ENCODE measurements around the gene TTC32.
A peak's percentile ranks its signal among the peaks of the same experiment; 100 is the strongest.
"Not testable (repeated sequence)": the region's sequence is repeated elsewhere in the genome, so short reads cannot be mapped to it uniquely, and the experiment has no call there.

TTC32 gene

GRCh38 chr2:19916385-19916950 is 14.7 kb upstream of the TTC32 start:
- H3K36me3 Mint-ChIP-seq: peaks cover 35% of the 10 kb centered on the region
- H3K9me3 Mint-ChIP-seq: peaks cover 4% of the 10 kb centered on the region
- H3K27me3 Mint-ChIP-seq: no peaks in the 10 kb centered on the region
- DNase-seq (ENCODE audit: low spot score in 2 of 2) (no peak), ATAC-seq (ENCODE audit: low read depth) (no peak)
- H3K4me3 Mint-ChIP-seq: no peak overlapping the region
- H3K27ac Mint-ChIP-seq: no peak overlapping the region
- H3K4me1 Mint-ChIP-seq: peaks cover 2% of the 10 kb centered on the region

DNA sequence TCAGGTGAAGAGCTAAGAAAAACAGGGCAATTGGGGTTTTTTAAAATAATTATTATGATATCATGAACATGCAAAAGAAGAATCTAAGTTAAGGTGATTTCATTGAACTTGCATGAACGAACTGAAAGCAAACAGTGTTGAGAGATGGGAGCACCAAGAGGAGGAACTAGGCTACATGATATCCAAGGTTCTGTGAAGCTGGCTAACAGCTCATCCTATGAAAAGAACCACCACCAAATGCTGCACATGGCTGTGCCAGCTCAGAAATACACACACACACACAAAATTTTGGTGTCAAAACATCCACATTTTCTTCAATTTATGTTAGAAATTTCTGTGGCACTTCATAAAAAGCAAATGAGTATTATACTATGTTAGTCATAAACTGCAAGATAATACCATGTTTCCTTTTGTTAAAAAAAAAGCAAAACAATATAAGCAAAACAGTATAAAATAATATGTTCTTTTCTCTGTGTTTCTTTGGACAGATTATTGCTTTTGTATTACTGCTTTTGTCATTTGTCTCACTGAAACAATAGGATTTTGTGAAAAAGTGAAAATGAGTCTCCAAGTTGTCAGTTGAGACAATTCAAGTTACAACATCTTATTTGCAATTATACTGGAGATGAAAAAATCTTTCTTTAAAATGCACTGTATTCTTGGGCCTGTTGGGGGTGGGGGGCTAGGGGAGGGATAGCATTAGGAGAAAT is 12.6 kb upstream of the TTC32 start:
- H3K9me3 Mint-ChIP-seq: peaks cover 1% of the 10 kb centered on the region
- peaks cover 24% of the 10 kb centered on the region for H3K36me3 Mint-ChIP-seq
- no peak for ATAC-seq (ENCODE audit: low read depth)
- no peaks in the 10 kb centered on the region for H3K4me1 Mint-ChIP-seq
- no peak overlapping the region for H3K27ac Mint-ChIP-seq
- H3K4me3 Mint-ChIP-seq: no peak overlapping the region
- DNase-seq (ENCODE audit: low spot score in 2 of 2): no peak
- H3K27me3 Mint-ChIP-seq: no peaks in the 10 kb centered on the region

DNA sequence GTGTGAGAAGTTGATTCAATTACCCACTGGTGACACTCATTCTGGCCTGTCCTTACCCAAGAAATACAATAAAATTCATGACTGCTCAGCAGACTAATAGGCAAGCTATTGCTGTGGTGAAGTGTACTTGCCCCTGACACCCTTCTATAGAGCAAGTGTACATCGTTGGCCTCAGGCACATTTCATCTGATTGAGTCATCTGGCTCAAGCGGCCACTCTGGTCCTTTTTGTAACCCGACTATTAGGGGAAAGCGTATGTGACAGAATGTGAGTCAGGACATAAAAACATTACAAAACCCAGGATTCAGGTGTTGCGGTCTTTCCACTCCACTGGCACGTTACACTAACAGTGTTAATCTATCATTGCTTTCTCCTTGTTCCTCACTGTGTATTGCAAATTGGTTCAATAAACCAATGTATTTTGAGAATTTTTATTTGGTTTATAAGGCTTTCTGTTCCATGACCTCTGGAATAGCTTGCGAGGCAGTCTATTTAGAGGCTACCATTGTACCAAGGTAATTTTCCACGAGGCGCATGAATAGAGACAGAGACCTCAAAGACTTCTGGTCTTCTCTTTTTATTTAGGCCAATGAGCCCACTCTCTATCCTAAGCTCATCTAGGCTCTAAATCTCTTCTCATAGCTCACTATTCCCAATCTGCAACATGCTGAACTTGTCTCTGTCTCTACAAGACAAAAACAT is 10.2 kb upstream of the TTC32 start:
- Mint-ChIP-seq H3K4me1 (no peaks in the 10 kb centered on the region), H3K36me3 (peaks cover 10% of the 10 kb centered on the region), H3K9me3 (no peaks in the 10 kb centered on the region), H3K27me3 (no peaks in the 10 kb centered on the region), H3K4me3 (no peak overlapping the region), H3K27ac (no peak overlapping the region)
- no peak for DNase-seq (ENCODE audit: low spot score in 2 of 2)
- ATAC-seq (ENCODE audit: low read depth): no peak

- no peak for DNase-seq (ENCODE audit: low spot score in 2 of 2)
- Mint-ChIP-seq H3K27me3 (peaks cover 6% of the 10 kb centered on the region), H3K4me3 (peak overlapping the region; percentile 90), H3K27ac (peak overlapping the region; percentile 96), H3K36me3 (peaks cover 3% of the 10 kb centered on the region), H3K9me3 (peaks cover 5% of the 10 kb centered on the region), H3K4me1 (peaks cover 16% of the 10 kb centered on the region)
- ATAC-seq (ENCODE audit: low read depth): no peak
Measured at GRCh38 chr2:19902216-19902740, 495 bp upstream of the TTC32 start.

DNA sequence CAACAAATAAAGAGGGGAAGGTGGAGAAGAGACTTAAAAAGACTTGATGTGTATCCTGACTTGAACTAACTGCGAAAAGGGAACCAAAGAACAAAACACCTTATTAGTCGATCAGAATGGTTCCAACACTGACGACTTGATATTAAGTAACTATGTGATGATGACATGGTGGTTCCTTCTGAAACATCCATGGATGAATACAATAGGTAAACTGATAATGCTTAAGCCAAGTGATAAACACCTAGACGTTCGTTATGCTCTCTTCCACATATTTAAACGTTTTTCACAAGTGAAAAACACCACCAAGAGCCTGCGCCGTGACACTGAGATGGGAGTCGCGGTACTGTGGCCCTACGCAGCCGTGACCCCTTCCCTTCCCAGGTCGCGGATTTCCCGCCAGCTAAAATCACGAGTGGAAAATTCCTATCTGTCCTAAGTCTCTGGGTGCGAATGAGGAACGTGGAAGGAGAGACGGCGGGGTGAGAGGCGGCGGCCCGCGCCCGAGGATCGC is 797 bp downstream of the TTC32 start:
- Mint-ChIP-seq H3K27me3 (peaks cover 6% of the 10 kb centered on the region), H3K36me3 (peaks cover 3% of the 10 kb centered on the region), H3K9me3 (peaks cover 5% of the 10 kb centered on the region), H3K27ac (peak overlapping the region; percentile 96), H3K4me1 (peaks cover 16% of the 10 kb centered on the region), H3K4me3 (peak overlapping the region; percentile 90)
- ATAC-seq (ENCODE audit: low read depth) (peak; percentile 9), DNase-seq (ENCODE audit: low spot score in 2 of 2) (no peak)

GRCh38 chr2:19899985-19900930 is 1.5 kb downstream of the TTC32 start:
- H3K9me3 Mint-ChIP-seq: peaks cover 5% of the 10 kb centered on the region
- DNase-seq (ENCODE audit: low spot score in 2 of 2) (no peak), ATAC-seq (ENCODE audit: low read depth) (no peak)
- H3K4me1 Mint-ChIP-seq: peaks cover 16% of the 10 kb centered on the region
- peaks cover 3% of the 10 kb centered on the region for H3K36me3 Mint-ChIP-seq
- H3K4me3 Mint-ChIP-seq: peak overlapping the region; percentile 90
- H3K27ac Mint-ChIP-seq: peak overlapping the region; percentile 96
- peaks cover 6% of the 10 kb centered on the region for H3K27me3 Mint-ChIP-seq

- ATAC-seq (ENCODE audit: low read depth) (no peak), DNase-seq (ENCODE audit: low spot score in 2 of 2) (no peak)
- Mint-ChIP-seq H3K4me1 (peaks cover 19% of the 10 kb centered on the region), H3K9me3 (peaks cover 1% of the 10 kb centered on the region), H3K4me3 (no peak overlapping the region), H3K27ac (no peak overlapping the region), H3K36me3 (no peaks in the 10 kb centered on the region), H3K27me3 (peaks cover 1% of the 10 kb centered on the region)
Measured at GRCh38 chr2:19898592-19899329, 3.0 kb downstream of the TTC32 start.

- H3K9me3 Mint-ChIP-seq: no peaks in the 10 kb centered on the region
- DNase-seq (ENCODE audit: low spot score in 2 of 2): no peak
- H3K36me3 Mint-ChIP-seq: no peaks in the 10 kb centered on the region
- H3K27me3 Mint-ChIP-seq: no peaks in the 10 kb centered on the region
- ATAC-seq (ENCODE audit: low read depth): no peak
- H3K27ac Mint-ChIP-seq: no peak overlapping the region
- peaks cover 21% of the 10 kb centered on the region for H3K4me1 Mint-ChIP-seq
- H3K4me3 Mint-ChIP-seq: no peak overlapping the region
Measured at GRCh38 chr2:19897623-19898245, 4.0 kb downstream of the TTC32 start.

DNA sequence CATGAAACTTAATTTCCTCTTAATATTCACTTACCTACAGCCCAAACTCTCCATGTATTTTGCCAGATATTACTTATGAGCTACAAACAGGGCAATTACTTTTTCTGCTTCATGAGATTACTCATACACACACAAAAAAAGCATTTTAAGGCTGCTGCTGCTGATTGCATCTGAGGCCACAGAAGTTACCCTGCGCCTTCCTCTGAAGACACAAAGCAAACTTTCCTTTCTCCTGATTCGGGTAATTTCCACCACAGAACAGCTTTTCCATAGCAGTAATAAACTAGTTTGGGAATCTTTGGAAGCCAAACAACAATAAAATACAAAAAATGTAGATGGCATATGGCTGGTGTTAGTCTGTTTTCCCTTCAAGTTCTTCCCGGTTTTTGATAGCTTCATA is 6.2 kb downstream of the TTC32 start:
- peaks cover 3% of the 10 kb centered on the region for H3K36me3 Mint-ChIP-seq
- peaks cover 21% of the 10 kb centered on the region for H3K4me1 Mint-ChIP-seq
- no peak overlapping the region for H3K4me3 Mint-ChIP-seq
- no peak for ATAC-seq (ENCODE audit: low read depth)
- DNase-seq (ENCODE audit: low spot score in 2 of 2): no peak
- H3K9me3 Mint-ChIP-seq: peaks cover 3% of the 10 kb centered on the region
- no peaks in the 10 kb centered on the region for H3K27me3 Mint-ChIP-seq
- no peak overlapping the region for H3K27ac Mint-ChIP-seq

- Mint-ChIP-seq H3K27ac (no peak overlapping the region), H3K4me1 (peaks cover 16% of the 10 kb centered on the region), H3K9me3 (peaks cover 3% of the 10 kb centered on the region), H3K4me3 (no peak overlapping the region), H3K36me3 (peaks cover 5% of the 10 kb centered on the region), H3K27me3 (no peaks in the 10 kb centered on the region)
- ATAC-seq (ENCODE audit: low read depth) (no peak), DNase-seq (ENCODE audit: low spot score in 2 of 2) (no peak)
Measured at GRCh38 chr2:19894134-19894792, 7.5 kb downstream of the TTC32 start.

GRCh38 chr2:19893520-19894133 is 8.2 kb downstream of the TTC32 start:
- peaks cover 5% of the 10 kb centered on the region for H3K36me3 Mint-ChIP-seq
- H3K4me1 Mint-ChIP-seq: peaks cover 16% of the 10 kb centered on the region
- DNase-seq (ENCODE audit: low spot score in 2 of 2) (no peak), ATAC-seq (ENCODE audit: low read depth) (no peak)
- H3K4me3 Mint-ChIP-seq: no peak overlapping the region
- peaks cover 3% of the 10 kb centered on the region for H3K9me3 Mint-ChIP-seq
- H3K27ac Mint-ChIP-seq: no peak overlapping the region
- H3K27me3 Mint-ChIP-seq: no peaks in the 10 kb centered on the region

GRCh38 chr2:19891971-19892370 is 9.8 kb downstream of the TTC32 start:
- H3K4me1 Mint-ChIP-seq: peaks cover 11% of the 10 kb centered on the region
- peak; percentile 76 for ATAC-seq (ENCODE audit: low read depth)
- H3K27ac Mint-ChIP-seq: peak overlapping the region; percentile 78
- not testable (repeated sequence) for H3K9me3 Mint-ChIP-seq, H3K27me3 Mint-ChIP-seq, H3K36me3 Mint-ChIP-seq
- DNase-seq (ENCODE audit: low spot score in 2 of 2): peak in 1 of 2 donors; percentile 20
- peak overlapping the region; percentile 58 for H3K4me3 Mint-ChIP-seq

Data from memory B cell (primary cell).